ENCODE data around the gene DEUP1.

Gene DEUP1

DNA sequence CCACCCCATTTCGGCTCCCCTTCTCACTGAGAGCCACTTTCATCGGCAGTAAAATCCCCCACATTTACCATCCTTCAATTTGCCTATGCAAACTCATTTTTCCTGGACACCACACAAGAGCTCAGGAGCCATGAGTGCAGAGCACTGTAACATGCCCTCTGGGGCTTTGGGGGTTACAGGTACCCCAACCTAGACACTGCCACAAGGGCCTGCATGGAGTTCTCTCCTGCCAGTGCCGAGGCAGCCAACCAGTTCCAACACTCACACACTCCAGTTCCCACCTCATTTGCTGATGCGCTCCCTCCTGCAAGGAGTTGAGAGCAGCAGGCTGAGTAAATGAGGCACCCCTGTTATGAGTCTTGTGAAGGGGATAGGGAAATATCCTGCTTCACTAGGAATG, 136.5 kb downstream of the DEUP1 start:
- no peak for DNase-seq
- in situ Hi-C loops (cut with MboI; ENCODE audit: low pct_unique_long_range_greater_than_20kb, low sequenced_read_pairs) = no loop called here

DNA sequence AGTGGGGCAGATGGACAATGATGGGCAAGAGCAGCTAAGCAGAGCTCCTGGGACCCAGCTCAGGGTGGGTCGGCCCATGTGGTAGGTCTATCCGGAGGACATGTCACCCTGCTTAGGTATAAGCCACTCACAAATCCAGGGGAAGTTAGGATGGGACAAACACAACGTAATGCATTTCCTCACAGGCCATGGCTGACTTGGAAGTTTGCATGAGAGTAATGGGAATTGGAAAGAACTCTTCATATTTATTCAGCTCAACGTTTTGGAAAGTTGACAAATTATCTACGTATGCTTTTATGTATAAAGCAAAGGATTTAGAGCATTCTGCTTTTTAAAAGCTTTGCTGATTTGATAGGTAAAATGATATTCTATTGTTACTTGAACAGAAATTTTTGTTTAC, 137.7 kb downstream of the DEUP1 start:
- no peak for DNase-seq
- in situ Hi-C loops (cut with MboI; ENCODE audit: low pct_unique_long_range_greater_than_20kb, low sequenced_read_pairs) = no loop called here

DNA sequence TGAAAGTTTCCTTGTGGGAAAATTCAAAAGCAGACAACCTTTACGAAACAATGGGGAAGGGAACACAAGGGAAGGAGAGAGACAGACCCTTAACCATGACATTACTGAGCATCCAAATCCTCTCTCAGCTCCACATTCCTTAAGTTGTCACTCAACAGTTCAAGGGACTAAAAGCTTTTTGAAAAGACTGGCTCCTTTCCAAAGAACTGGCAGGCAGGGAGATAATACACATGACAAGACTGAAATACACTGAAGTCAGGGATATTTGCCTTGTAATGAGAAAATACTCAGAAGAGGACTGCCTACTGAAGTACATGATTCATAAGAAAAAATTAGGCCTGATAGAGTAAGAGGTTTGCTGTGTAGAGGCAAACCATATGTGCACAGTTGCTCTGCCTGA, 143.6 kb downstream of the DEUP1 start:
- DNase-seq = no peak
- in situ Hi-C loops (cut with MboI; ENCODE audit: low pct_unique_long_range_greater_than_20kb, low sequenced_read_pairs) = no loop called here

DNA sequence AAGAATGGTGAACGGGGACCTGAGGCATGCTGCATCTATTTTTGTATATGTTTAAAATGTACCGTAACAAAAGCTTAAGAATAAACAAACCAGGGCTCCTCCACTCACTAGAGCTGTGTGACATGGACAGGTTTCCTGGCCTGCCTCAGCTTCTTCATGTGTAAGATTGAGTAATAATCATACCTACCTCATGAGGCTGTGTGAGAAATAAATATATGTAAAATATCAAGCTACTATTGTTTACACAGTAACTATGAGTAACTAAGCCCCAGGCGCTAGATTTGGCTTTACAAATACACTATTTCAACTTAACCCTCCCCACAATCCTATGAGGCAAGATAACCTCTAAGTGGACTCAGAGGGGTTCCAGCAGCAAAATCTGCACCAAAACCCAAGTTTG, 146.3 kb downstream of the DEUP1 start:
- DNase-seq = no peak
- in situ Hi-C loops (cut with MboI; ENCODE audit: low pct_unique_long_range_greater_than_20kb, low sequenced_read_pairs) = no loop called here

DNA sequence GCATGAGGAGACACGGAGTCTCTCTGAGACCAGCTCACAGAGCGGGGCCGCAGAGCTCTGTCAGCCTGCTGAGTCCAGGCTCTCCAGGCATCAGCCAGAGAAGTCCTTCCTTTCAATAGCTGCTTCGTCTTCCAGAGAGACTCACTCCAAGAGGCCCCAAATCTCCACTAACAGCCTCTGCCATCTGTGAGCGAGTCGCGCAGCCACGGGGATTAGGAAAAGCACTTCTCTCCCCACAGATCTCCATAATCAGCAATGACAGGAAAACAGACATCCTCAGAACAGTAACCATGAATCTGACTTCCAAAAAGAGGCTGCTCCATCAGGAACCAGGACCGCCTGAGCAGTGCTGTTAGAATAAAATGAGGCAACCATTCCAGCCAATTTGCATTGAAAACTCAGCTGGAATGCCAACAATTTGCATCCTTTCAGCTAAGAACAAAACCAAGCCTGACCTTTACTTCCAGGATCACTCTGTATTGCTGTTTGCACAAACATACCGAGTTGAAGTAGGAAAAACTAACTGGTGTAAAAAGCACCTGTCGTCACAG, 147.2 kb downstream of the DEUP1 start:
- in situ Hi-C loops (cut with MboI; ENCODE audit: low pct_unique_long_range_greater_than_20kb, low sequenced_read_pairs) = no loop called here
- DNase-seq = no peak

DNA sequence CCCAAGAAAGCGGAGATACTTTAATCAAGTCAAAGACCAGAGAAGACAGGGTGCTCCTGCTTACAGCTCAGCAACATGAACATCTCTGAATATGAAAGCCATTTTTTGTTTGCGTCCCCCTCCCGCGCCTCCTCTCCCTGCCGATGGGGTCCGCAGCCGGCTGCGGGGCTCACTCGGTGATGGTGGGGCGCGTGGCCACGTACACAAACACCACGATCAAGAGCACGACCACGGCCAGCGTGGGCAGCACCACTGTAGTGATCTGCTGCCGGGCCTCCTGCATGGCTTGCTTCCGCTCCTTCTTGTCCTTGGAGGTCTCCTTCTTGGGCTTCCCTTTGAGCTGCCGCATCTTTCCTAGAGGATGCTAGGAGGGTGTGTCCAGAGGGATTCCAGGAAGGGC, 148.3 kb downstream of the DEUP1 start:
- DNase-seq = no peak
- in situ Hi-C loops (cut with MboI; ENCODE audit: low pct_unique_long_range_greater_than_20kb, low sequenced_read_pairs) = no loop called here

DNA sequence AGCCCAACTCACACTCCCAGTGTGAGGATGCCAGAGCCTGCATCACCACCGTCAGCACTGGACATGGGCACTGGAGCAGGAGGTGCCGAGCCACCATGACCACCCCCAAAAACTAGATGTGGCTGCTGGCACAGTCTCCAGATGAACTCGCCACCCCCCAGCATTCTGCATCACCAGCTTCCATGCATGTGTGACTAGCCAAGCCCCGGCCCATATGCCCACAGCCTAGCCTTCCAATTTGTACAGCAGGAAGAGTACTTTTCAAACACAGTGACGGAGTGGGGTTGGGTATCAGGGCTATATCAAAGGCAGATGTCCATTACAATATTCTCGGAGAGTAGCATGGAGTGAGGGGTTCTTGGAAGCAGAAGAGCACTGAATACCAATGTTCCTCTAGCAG, 149.7 kb downstream of the DEUP1 start:
- DNase-seq = no peak
- in situ Hi-C loops (cut with MboI; ENCODE audit: low pct_unique_long_range_greater_than_20kb, low sequenced_read_pairs) = no loop called here

DNA sequence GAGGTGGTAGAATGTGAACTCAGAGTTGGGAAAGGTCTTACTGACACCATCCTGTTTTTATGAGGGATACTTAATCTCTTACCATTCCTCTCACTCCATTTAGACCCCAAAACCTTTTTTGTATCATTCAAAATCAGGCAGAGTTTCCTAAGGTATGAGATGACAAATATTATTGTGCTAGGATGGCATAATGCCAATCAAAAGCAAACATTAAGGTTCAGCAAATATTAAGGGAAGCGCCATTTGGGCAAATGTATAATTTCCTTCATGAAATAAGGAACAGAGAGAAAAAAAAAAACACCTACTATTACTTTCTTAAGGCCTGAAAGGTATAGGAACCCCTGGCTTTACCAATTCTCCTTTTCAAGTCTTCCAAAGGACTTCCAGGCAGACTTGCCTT, 150.2 kb downstream of the DEUP1 start:
- in situ Hi-C loops (cut with MboI; ENCODE audit: low pct_unique_long_range_greater_than_20kb, low sequenced_read_pairs) = no loop called here
- no peak for DNase-seq

DNA sequence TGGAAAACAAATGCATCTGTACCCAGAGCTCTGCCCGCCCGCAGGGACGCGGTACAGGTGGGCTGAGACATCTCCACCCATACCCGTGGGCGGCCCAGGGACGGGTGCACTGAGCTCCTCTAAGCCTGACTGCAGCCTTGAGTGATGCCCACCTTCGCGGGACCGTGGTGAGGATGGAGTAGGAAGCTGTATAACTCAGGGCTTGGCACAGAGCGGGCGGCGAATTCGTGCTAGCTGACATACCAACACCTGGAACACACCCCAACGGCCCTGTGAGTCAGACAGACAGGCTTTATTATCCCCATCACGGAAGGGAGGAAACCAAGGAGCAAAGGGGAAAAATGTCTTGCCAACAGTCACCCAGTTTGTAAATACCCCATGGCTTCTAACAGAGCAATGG, 150.7 kb downstream of the DEUP1 start:
- no peak for DNase-seq
- in situ Hi-C loops (cut with MboI; ENCODE audit: low pct_unique_long_range_greater_than_20kb, low sequenced_read_pairs) = no loop called here

DNA sequence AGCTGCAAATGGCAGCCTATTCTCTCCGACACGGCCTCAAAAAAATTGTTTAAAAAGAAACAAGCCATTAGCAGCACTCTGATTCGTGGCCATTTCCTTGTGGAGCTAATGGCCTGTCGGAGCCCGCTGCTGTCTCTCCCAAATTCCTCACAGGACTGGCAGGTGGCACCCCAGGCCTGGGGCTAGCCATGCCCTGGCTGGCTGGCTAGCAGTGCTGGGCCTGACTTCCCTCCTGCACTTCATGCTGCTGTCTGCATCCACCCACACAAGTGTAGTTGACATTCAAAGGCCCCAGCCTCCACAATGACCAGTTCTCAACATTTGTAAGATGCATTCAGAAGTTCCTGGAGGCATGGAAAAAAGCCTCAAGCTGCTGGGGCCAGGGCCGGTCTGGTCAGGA, 151.2 kb downstream of the DEUP1 start:
- in situ Hi-C loops (cut with MboI; ENCODE audit: low pct_unique_long_range_greater_than_20kb, low sequenced_read_pairs) = no loop called here

DNA sequence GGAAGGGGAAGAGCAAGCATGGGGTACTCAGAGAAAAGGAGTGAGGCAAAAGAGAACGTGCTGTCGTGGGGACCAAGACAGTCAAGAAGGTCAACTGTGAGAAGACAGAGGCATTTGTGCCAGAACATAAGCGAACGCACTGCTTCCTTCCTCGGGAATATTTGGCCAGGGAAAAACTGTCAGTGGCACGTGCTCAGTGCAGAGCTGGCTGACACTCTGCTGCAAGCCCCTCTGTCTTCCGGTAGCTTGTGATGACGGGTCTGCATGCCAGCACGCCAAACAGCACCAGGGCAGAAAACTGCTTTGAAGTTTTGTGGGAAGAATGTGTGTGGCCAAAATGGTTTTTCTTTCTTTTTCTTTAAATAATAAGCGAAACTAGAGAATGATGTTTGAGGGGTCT, 152.0 kb downstream of the DEUP1 start:
- in situ Hi-C loops (cut with MboI; ENCODE audit: low pct_unique_long_range_greater_than_20kb, low sequenced_read_pairs) = no loop called here
- no peak for DNase-seq

More for the DNA sequence above, 151.2 kb downstream of the DEUP1 start:
- no peak for DNase-seq

DNA sequence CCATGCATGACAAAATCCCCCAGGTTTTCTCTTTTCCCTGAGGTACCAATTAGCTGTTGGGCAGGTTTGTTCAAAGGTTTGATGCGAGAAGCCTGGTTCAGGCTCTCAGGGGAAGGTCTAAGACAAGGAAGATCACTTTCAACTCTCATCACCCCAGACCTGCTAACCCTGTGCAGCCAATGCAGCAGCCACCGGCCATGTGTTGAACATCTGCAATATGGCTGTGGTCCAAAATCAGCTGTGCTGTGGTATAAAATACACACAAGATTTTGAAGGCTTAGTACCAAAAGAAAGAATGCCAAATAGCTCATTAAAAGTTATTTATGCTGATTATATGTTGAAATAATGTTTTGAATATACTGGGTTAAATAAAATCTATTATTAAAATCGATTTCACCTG, 154.2 kb downstream of the DEUP1 start:
- in situ Hi-C loops (cut with MboI; ENCODE audit: low pct_unique_long_range_greater_than_20kb, low sequenced_read_pairs) = no loop called here
- DNase-seq = no peak

DNA sequence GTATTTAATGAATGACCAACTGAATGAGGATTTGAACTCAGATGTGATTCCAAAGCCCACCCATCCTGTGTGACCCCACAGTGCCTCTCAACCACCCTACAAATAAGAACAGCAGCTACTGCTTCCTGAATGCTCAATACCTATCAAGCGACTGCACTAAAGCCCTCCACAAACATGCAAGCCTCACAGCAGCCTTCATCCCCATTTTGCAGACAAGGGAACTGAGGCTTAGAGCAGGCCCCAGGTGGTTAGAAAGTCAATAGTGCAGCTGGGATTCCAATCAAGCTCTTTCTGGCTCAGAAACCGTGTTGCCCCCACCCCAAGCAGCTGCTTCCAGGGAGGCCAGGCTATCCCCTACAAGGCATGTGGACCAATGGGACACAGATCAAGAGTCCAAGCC, 155.4 kb downstream of the DEUP1 start:
- no peak for DNase-seq
- in situ Hi-C loops (cut with MboI; ENCODE audit: low pct_unique_long_range_greater_than_20kb, low sequenced_read_pairs) = no loop called here

DNA sequence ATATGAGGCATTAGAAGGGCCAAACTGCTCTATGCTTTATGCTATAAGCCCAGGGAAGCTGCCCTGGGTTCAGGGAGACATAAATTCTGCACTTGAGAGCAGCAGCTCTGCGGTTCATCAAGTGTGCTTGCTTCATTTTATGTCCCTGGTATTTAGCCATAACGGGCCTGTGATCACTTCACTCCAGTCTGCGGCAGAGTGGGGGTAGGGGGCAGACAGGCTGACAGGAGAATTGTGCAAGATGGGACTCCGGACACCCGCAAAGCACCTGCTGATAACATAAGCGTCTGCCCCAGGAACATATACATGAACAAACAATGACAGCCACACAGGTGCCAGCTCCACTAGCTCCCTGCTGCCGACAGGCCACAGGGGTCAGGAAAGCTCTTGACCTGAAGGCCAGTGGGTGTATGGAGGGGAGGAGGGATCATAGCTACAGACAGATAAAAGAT, 156.5 kb downstream of the DEUP1 start:
- no peak for DNase-seq
- in situ Hi-C loops (cut with MboI; ENCODE audit: low pct_unique_long_range_greater_than_20kb, low sequenced_read_pairs) = no loop called here
